SK-N-SH (cell line): ENCODE data around the gene RAB20. TPM values are rescaled to one million over a fixed set of nuclear protein-coding genes. Genes with fewer than 3 reads are reported as not detected.

Experiments
- CTCF ChIA-PET: fragments of 300-600, 350-600 bp; formaldehyde crosslinking; extraction: SDS; loops from one replicate; lab custom pipeline; 2021; lab: Yijun Ruan, JAX
- POLR2A ChIA-PET: fragments of 350-600 bp; sonication (Branson Sonifier 250); formaldehyde crosslinking; extraction: SDS; loops from one replicate; lab custom pipeline; 2020; ENCODE audit warnings: antibody characterized with exemption, inconsistent platforms; lab: Yijun Ruan, JAX
- DNase-seq: peaks from one replicate; pipeline ENCODE4 v3.0.0; 2012
- H2AFZ ChIP-seq: fragments of 200-600 bp; sonication (generic); 2 replicates; pipeline ENCODE4 v1.8.1; 2016; ENCODE audit warnings: antibody characterized with exemption, mild to moderate bottlenecking, low read depth
- H3F3A ChIP-seq: fragments of 200-600 bp; sonication (generic); replicated peaks from 2 replicates; pipeline ENCODE3; 2016; ENCODE audit warnings: antibody characterized with exemption, mild to moderate bottlenecking; ENCODE audit not compliant: insufficient read depth
- H3K27ac ChIP-seq, 2 experiments: fragments of 200-500 bp in 1 of 2; fragments of 200-600 bp in 1 of 2; sonication (Bioruptor generic) in 1 of 2; sonication (generic), shearing (Covaris generic) in 1 of 2; 2 replicates each; pipeline versions ENCODE4 v1.5.1 to v1.6.1; 2014 to 2016; ENCODE audit warnings: low read depth in 2 of 2, inconsistent platforms in 1 of 2, low read length in 1 of 2, mild to moderate bottlenecking in 1 of 2, mixed read lengths in 1 of 2
- H3K27me3 ChIP-seq: fragments of 200-600 bp; sonication (generic), shearing (Covaris generic); 2 replicates; pipeline ENCODE4 v1.6.1; 2016; ENCODE audit warnings: mixed run types; ENCODE audit not compliant: insufficient read depth
- H3K36me3 ChIP-seq, 2 experiments: fragments of 200-500 bp in 1 of 2; fragments of 200-600 bp in 1 of 2; sonication (Bioruptor generic) in 1 of 2; sonication (generic) in 1 of 2; replicated peaks in 1 of 2; 2 replicates each; pipeline versions ENCODE3 to v1.5.1; 2014 to 2016; ENCODE audit warnings: low read length in 1 of 2, mild to moderate bottlenecking in 1 of 2; ENCODE audit not compliant: insufficient read depth in 2 of 2, control insufficient read depth in 1 of 2
- H3K4me1 ChIP-seq, 2 experiments: fragments of 200-500 bp in 1 of 2; fragments of 200-600 bp in 1 of 2; sonication (Bioruptor generic) in 1 of 2; sonication (generic), shearing (Covaris generic) in 1 of 2; 2 replicates each; pipeline versions ENCODE4 v1.5.1 to v1.6.1; 2014 to 2016; ENCODE audit warnings: low read depth in 1 of 2, low read length in 1 of 2, mixed run types in 1 of 2; ENCODE audit not compliant: insufficient read depth in 2 of 2, control insufficient read depth in 1 of 2
- H3K4me2 ChIP-seq: fragments of 200-600 bp; sonication (generic), shearing (Covaris generic); 2 replicates; pipeline ENCODE4 v1.6.1; 2017; ENCODE audit warnings: mixed run types
- H3K4me3 ChIP-seq, 2 experiments: fragments of 200-500 bp in 1 of 2; fragments of 200-600 bp in 1 of 2; sonication (Bioruptor generic) in 1 of 2; sonication (generic), shearing (Covaris generic) in 1 of 2; 2 replicates each; pipeline versions ENCODE4 v1.5.1 to v1.8.1; 2014 to 2016; ENCODE audit warnings: low read depth in 2 of 2, inconsistent platforms in 1 of 2, low read length in 1 of 2, mild to moderate bottlenecking in 1 of 2, mixed read lengths in 1 of 2, moderate library complexity in 1 of 2
- H3K79me2 ChIP-seq: fragments of 200-600 bp; sonication (generic); 2 replicates; pipeline ENCODE4 v1.8.1; 2017; ENCODE audit warnings: mild to moderate bottlenecking; ENCODE audit not compliant: insufficient read depth
- H3K9ac ChIP-seq: fragments of 200-600 bp; sonication (generic); 2 replicates; pipeline ENCODE4 v1.6.1; 2017; ENCODE audit warnings: mixed run types
- H3K9me2 ChIP-seq: fragments of 200-600 bp; sonication (generic); 2 replicates; pipeline ENCODE4 v1.6.1; 2017; ENCODE audit warnings: mixed run types
- H3K9me3 ChIP-seq: fragments of 200-600 bp; sonication (generic); 2 replicates; pipeline ENCODE4 v1.6.1; 2017; ENCODE audit warnings: mixed run types, mild to moderate bottlenecking, moderate library complexity
- H4K20me1 ChIP-seq: fragments of 200-600 bp; sonication (generic); 2 replicates; pipeline ENCODE4 v1.6.1; 2017; ENCODE audit warnings: mild to moderate bottlenecking, mixed run types; ENCODE audit not compliant: insufficient read depth
- CHD2 ChIP-seq: fragments of 150-350 bp; IDR thresholded peaks from 2 replicates; pipeline ENCODE4 v1.6.1; 2018; ENCODE audit warnings: low read length; ENCODE audit not compliant: partially characterized antibody
- FOXJ3 ChIP-seq: sonication (generic); formaldehyde crosslinking; IDR thresholded peaks from 2 replicates; pipeline ENCODE4 v1.5.1; 2020; ENCODE audit warnings: mild to moderate bottlenecking, missing genetic modification reagents
- GABPA ChIP-seq: IDR thresholded peaks from 2 replicates; pipeline ENCODE4 v1.4.0; 2012; ENCODE audit warnings: low read depth, mild to moderate bottlenecking
- MXI1 ChIP-seq: IDR thresholded peaks from 2 replicates; pipeline ENCODE4 v1.6.1; 2012; ENCODE audit warnings: mild to moderate bottlenecking, low read depth, low read length, improper control_type of control experiment
- NRF1 ChIP-seq: IDR thresholded peaks from 2 replicates; pipeline ENCODE4 v1.6.1; 2012; ENCODE audit warnings: low read depth, mild to moderate bottlenecking, low read length
- POLR2AphosphoS5 ChIP-seq: IDR thresholded peaks from 2 replicates; pipeline ENCODE4 v1.6.1; 2012; ENCODE audit warnings: low read depth, low read length
- RAD21 ChIP-seq: IDR thresholded peaks from 2 replicates; pipeline ENCODE4 v1.6.1; 2012; ENCODE audit warnings: mild to moderate bottlenecking, low read length
- RFX5 ChIP-seq: IDR thresholded peaks from 2 replicates; pipeline ENCODE4 v1.6.1; 2012; ENCODE audit warnings: mild to moderate bottlenecking, improper control_type of control experiment, low read length
- SIN3A ChIP-seq: IDR thresholded peaks from 2 replicates; pipeline ENCODE4 v1.6.1; 2012; ENCODE audit warnings: low read depth, mild to moderate bottlenecking, low read length, moderate library complexity, borderline replicate concordance
- TEAD4 ChIP-seq: IDR thresholded peaks from 2 replicates; pipeline ENCODE4 v1.4.0; 2012; ENCODE audit warnings: mild to moderate bottlenecking, borderline replicate concordance; ENCODE audit not compliant: insufficient read depth
- WGBS: methylation state at CpG from one replicate; pipeline ENCODE4 v1.1.6; 2017; ENCODE audit warnings: low lambda C conversion rate; 5-methylcytosine and 5-hydroxymethylcytosine counted together
- polyA plus RNA-seq, 3 experiments: library from polyadenylated mRNA; depleted of rRNA; stranded (reverse); fragments of >200 nt; gene quantifications; 2 replicates each; pipeline ENCODE4 v1.2.3, GENCODE V29; 2012
- TF ChIP-seq, protein P1 (sequence below): IDR thresholded peaks from 2 replicates; pipeline ENCODE4; 2012
- TF ChIP-seq, protein P2 (sequence below): fragments of 150-350 bp; IDR thresholded peaks from 2 replicates; pipeline ENCODE4 v1.6.1; 2016; ENCODE audit warnings: mild to moderate bottlenecking, low read depth, low read length
- TF ChIP-seq, protein P3 (sequence below): IDR thresholded peaks from 2 replicates; pipeline ENCODE4 v1.6.1; 2012; ENCODE audit warnings: mild to moderate bottlenecking, low read depth, low read length, moderate library complexity
- TF ChIP-seq, protein P4 (sequence below): fragments of 150-350 bp; IDR thresholded peaks from 2 replicates; pipeline ENCODE4 v1.6.1; 2017; ENCODE audit warnings: antibody characterized with exemption, low read length, low read depth, borderline replicate concordance

The RAB20 gene
- polyA plus RNA-seq, 1 of the 3 experiments (the other 2 are of a cell fraction) = 5.2 TPM

DNA sequence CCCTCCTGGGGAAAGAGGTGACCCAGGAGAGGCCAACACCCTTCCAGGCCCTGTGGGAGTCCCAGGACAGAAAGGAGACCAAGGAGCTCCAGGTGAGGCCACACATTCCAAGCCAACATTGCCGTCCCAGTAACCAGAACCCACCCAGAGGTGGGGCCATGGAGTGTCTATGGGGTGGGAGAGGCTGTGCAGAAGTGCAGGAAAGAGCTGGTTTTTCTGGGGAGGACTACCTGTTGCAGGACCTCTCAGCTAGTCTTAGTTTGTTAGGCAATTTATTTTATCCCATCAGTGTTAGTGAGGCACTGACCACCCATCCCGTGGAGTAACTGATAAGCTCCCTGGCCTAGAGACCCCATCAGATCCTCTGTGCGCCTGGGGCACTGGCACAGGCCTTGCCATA is 66.1 kb downstream of the RAB20 start:
- ChIA-PET POLR2A (no interaction called here), CTCF (no interaction called here)
- no peaks in the 10 kb centered on the region for H4K20me1 ChIP-seq
- no peaks in the 10 kb centered on the region for H3K9me2 ChIP-seq
- H3F3A ChIP-seq = peaks cover 8% of the 10 kb centered on the region
- peaks cover 27 to 61% of the 10 kb centered on the region in 2 experiments for H3K36me3 ChIP-seq
- no peak overlapping the region for H3K4me3 ChIP-seq
- no peaks in the 10 kb centered on the region; a peak in 1 of 4 replicates for H3K4me1 ChIP-seq
- no peak overlapping the region for H2AFZ ChIP-seq
- whole genome bisulfite sequencing = 90% methylated on average over 2 of the region's 3 CpGs
- H3K9ac ChIP-seq = no peak overlapping the region
- H3K9me3 ChIP-seq = no peaks in the 10 kb centered on the region
- no peak overlapping the region for H3K27ac ChIP-seq
- TF ChIP-seq TEAD4 (no peak), RAD21 (no peak), CHD2 (no peak), NRF1 (no peak), FOXJ3 (no peak), GABPA (no peak), MXI1 (no peak), RFX5 (no peak), SIN3A (no peak), POLR2AphosphoS5 (no peak)
- TF ChIP-seq, protein P1, sequence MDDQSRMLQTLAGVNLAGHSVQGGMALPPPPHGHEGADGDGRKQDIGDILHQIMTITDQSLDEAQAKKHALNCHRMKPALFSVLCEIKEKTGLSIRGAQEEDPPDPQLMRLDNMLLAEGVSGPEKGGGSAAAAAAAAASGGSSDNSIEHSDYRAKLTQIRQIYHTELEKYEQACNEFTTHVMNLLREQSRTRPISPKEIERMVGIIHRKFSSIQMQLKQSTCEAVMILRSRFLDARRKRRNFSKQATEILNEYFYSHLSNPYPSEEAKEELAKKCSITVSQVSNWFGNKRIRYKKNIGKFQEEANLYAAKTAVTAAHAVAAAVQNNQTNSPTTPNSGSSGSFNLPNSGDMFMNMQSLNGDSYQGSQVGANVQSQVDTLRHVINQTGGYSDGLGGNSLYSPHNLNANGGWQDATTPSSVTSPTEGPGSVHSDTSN = no peak
- TF ChIP-seq, protein P2, sequence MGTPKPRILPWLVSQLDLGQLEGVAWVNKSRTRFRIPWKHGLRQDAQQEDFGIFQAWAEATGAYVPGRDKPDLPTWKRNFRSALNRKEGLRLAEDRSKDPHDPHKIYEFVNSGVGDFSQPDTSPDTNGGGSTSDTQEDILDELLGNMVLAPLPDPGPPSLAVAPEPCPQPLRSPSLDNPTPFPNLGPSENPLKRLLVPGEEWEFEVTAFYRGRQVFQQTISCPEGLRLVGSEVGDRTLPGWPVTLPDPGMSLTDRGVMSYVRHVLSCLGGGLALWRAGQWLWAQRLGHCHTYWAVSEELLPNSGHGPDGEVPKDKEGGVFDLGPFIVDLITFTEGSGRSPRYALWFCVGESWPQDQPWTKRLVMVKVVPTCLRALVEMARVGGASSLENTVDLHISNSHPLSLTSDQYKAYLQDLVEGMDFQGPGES = no peak
- TF ChIP-seq, protein P3, sequence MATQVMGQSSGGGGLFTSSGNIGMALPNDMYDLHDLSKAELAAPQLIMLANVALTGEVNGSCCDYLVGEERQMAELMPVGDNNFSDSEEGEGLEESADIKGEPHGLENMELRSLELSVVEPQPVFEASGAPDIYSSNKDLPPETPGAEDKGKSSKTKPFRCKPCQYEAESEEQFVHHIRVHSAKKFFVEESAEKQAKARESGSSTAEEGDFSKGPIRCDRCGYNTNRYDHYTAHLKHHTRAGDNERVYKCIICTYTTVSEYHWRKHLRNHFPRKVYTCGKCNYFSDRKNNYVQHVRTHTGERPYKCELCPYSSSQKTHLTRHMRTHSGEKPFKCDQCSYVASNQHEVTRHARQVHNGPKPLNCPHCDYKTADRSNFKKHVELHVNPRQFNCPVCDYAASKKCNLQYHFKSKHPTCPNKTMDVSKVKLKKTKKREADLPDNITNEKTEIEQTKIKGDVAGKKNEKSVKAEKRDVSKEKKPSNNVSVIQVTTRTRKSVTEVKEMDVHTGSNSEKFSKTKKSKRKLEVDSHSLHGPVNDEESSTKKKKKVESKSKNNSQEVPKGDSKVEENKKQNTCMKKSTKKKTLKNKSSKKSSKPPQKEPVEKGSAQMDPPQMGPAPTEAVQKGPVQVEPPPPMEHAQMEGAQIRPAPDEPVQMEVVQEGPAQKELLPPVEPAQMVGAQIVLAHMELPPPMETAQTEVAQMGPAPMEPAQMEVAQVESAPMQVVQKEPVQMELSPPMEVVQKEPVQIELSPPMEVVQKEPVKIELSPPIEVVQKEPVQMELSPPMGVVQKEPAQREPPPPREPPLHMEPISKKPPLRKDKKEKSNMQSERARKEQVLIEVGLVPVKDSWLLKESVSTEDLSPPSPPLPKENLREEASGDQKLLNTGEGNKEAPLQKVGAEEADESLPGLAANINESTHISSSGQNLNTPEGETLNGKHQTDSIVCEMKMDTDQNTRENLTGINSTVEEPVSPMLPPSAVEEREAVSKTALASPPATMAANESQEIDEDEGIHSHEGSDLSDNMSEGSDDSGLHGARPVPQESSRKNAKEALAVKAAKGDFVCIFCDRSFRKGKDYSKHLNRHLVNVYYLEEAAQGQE = no peak
- TF ChIP-seq, protein P4, sequence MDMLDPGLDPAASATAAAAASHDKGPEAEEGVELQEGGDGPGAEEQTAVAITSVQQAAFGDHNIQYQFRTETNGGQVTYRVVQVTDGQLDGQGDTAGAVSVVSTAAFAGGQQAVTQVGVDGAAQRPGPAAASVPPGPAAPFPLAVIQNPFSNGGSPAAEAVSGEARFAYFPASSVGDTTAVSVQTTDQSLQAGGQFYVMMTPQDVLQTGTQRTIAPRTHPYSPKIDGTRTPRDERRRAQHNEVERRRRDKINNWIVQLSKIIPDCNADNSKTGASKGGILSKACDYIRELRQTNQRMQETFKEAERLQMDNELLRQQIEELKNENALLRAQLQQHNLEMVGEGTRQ = no peak
- no peak for DNase-seq
- H3K79me2 ChIP-seq = no peaks in the 10 kb centered on the region
- H3K27me3 ChIP-seq = no peaks in the 10 kb centered on the region
- no peak overlapping the region for H3K4me2 ChIP-seq
